ENCODE results near the gene GPATCH3.
"Not testable (repeated sequence)": the region's sequence is repeated elsewhere in the genome, so short reads cannot be mapped to it uniquely, and the experiment has no call there.

GPATCH3 gene, protein sequence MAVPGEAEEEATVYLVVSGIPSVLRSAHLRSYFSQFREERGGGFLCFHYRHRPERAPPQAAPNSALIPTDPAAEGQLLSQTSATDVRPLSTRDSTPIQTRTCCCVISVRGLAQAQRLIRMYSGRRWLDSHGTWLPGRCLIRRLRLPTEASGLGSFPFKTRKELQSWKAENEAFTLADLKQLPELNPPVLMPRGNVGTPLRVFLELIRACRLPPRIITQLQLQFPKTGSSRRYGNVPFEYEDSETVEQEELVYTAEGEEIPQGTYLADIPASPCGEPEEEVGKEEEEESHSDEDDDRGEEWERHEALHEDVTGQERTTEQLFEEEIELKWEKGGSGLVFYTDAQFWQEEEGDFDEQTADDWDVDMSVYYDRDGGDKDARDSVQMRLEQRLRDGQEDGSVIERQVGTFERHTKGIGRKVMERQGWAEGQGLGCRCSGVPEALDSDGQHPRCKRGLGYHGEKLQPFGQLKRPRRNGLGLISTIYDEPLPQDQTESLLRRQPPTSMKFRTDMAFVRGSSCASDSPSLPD

DNA sequence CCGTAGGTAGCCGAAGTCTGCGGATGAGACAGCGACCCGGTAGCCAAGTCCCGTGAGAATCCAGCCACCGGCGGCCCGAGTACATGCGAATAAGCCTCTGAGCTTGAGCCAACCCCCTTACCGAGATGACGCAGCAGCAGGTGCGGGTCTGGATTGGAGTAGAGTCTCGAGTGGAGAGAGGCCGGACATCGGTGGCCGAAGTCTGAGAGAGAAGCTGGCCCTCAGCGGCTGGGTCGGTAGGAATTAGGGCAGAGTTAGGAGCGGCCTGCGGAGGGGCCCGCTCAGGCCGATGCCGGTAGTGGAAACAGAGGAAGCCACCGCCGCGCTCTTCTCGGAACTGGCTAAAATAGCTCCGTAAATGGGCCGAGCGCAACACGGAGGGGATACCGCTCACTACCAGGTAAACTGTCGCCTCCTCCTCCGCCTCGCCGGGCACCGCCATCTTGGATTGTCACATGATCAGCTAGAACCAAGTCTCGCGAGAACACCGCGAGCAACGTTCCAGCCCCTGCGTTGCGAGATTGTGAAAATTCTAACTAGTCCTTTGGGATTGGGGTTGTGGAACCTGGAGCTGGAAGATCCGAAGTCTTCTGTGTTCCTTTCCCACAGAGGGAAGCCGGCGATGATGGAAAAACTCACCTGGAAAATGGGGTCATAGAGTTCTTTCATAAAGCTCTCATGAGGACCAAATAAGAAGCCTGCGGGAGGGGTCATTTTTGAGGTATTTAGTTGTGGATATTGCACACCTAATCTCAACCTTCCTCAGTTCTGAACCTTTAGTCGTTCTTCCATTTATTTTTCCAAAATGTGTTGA lies at the start of gene GPATCH3:
Gene GPATCH3, minus strand, starts transcription at position 467 of the 814 bp plus-strand sequence. Its CDS starts 25 bp downstream, at position 442.
- in situ Hi-C loops (cut with MboI; ENCODE audit: low sequenced_read_pairs) = no loop called here

DNA sequence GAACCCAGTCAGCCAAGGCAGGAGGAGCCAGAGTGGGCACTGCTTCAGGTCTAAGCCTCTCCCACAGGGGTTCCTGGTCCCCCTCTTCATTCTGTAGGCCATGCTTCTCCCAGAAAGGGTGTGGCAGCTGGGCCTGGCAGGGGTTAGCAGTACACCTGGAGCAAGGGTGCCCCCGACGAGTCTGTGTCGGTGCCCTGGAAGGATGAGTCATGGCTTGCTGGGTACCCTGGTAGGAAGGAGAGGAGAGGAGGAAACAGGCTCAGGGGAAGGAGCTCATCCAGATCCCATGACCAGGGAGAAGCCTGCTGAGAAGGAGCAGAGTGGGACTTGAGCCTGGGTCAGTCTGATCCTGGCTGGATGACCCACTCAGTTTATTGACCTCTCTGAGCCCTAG lies 49.7 kb upstream of the GPATCH3 start:
- in situ Hi-C loops (cut with MboI; ENCODE audit: low sequenced_read_pairs) = no loop called here

DNA sequence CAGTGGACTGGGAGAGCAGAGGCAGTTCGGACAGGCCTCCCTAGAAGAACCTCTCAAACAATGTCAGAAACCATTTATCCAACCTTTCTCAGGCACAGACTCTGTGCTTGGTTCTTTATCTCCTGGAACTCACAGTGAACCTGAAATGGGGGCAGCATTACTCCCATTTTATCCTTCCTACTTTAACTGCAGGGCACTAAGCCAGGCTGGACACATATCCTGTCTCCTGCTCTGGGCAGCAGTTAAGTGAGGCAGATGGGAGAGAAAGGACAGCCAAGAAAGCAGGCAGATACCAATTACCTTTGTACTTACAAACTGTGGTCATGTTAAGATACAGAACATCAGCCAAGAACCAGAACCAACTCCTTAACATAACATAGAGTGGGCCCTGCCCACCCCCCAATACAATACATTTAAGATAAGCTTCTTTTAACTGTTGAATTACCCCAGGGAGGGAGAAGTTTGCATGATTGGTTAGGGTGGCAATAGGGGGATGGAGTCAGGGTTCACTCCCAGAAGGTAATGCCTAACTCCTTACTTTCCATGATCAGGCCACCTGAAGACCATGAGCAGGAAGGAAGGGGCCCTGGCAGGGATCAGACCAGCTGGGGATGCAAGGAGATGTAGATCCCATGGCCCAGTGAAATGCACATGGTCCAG lies 49.1 kb upstream of the GPATCH3 start:
- in situ Hi-C loops (cut with MboI; ENCODE audit: low sequenced_read_pairs) = no loop called here

DNA sequence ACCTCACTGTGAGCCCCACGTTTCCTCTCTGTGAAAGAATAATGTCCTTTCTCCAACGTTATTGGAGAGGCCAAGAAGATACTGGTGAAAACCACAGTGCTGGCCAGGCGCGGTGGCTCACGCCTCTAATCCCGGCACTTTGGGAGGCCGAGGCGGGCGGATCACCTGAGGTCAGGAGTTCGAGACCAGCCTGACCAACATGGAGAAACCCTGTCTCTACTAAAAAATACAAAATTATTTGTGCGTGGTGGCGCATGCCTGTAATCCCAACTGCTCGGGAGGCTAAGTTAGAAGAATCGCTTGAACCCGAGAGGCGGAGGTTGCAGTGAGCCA lies 48.4 kb upstream of the GPATCH3 start:
- in situ Hi-C loops (cut with MboI; ENCODE audit: low sequenced_read_pairs) = not testable (repeated sequence)

DNA sequence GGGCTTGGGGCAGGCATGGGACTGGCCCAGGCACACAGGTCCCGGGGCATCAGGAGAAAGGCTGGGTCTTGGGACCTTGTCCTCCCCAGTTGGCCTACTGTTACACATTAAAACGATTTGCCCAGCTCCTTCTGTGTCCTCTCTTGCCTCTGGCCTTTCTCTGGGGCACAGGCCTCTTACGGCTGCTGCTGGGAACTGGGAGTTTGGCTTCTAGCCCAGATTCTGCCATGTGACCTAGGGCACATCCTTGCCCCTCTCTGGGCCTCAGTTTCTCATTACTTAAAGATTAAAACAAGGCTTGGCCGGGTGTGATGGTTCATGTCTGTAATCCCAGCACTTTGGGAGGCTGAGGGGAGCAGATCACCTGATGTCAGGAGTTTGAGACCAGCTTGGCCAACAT lies 46.0 kb upstream of the GPATCH3 start:
- in situ Hi-C loops (cut with MboI; ENCODE audit: low sequenced_read_pairs) = no loop called here

DNA sequence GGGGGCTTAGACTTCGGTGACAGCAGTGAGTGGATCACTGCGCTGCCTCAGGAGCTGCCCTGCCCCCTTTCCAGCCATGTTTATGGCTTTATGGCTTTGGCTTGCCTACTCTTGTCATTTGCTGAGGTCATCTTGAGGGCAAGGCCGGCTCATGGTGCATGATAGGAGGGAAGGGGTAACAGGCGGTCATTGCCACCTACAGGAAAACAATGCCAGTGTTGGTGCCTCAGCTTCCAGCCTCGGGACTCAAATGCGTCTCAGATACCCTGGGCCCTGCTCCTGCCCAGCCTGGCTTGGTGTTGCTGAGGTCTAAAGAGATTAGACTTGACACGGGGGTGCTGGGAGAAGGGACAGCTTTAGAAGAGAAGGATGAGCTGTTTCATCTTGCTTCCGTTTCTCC lies 45.5 kb upstream of the GPATCH3 start:
- in situ Hi-C loops (cut with MboI; ENCODE audit: low sequenced_read_pairs) = no loop called here

DNA sequence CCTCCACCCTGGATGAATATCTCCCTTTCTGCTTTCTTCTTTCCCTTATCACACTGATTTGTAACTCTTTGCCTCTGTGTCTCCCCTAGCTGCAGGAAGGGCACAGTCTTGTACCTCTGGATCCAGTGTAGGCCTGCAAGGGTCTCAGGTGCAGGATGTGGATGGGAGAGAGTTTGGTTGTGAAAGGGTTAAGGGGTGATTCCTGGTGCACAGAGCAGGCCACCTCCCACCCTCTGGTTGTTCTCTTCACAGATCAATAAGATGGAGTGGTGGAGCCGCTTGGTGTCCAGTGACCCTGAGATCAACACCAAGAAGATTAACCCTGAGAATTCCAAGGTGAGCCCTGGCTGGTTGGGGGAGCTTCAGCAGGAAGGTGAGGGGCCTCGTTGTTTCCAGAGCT lies 44.9 kb upstream of the GPATCH3 start:
- in situ Hi-C loops (cut with MboI; ENCODE audit: low sequenced_read_pairs) = no loop called here

DNA sequence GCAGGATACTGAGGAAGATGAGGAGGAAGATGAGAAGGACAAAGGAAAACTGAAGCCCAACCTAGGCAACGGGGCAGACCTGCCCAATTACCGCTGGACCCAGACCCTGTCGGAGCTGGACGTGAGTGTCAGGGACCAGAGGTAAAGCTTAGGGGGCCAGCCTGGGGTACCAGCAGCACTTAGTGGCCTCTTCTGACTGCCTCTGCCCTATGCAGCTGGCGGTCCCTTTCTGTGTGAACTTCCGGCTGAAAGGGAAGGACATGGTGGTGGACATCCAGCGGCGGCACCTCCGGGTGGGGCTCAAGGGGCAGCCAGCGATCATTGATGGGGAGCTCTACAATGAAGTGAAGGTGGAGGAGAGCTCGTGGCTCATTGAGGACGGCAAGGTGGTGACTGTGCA lies 42.4 kb upstream of the GPATCH3 start:
- in situ Hi-C loops (cut with MboI; ENCODE audit: low sequenced_read_pairs) = no loop called here

DNA sequence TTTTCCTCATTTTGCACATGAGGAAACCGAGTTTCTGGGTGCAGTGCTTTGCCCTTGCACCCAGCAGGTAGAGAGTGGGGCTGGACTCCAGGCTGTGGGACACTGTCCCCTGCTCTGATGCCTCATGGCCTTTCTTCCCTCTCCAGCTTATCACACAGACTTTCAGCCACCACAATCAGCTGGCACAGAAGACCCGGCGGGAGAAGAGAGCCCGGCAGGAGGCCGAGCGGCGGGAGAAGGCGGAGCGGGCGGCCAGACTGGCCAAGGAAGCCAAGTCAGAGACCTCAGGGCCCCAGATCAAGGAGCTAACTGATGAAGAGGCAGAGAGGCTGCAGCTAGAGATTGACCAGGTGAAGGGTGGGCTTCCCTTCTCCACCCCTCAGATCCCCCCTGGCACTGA lies 41.0 kb upstream of the GPATCH3 start:
- in situ Hi-C loops (cut with MboI; ENCODE audit: low sequenced_read_pairs) = no loop called here

DNA sequence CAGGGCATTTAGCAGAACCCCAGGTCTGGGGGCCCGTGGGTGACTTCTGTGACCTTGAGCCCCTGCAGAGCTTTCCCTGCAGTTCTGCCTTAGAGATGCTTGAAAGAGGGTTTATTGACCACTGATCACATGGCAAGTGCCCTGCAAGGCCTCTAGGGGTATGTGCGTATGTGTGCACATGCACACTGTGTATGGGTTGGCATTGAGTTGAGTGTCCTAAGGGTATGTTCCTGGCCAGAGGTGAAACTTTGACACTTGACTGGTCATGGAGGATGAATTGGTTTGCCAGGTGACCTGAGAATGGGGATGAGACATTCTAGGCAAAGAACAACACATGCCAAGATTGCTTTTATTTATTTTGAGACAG lies 38.4 kb upstream of the GPATCH3 start:
- in situ Hi-C loops (cut with MboI; ENCODE audit: low sequenced_read_pairs) = no loop called here

DNA sequence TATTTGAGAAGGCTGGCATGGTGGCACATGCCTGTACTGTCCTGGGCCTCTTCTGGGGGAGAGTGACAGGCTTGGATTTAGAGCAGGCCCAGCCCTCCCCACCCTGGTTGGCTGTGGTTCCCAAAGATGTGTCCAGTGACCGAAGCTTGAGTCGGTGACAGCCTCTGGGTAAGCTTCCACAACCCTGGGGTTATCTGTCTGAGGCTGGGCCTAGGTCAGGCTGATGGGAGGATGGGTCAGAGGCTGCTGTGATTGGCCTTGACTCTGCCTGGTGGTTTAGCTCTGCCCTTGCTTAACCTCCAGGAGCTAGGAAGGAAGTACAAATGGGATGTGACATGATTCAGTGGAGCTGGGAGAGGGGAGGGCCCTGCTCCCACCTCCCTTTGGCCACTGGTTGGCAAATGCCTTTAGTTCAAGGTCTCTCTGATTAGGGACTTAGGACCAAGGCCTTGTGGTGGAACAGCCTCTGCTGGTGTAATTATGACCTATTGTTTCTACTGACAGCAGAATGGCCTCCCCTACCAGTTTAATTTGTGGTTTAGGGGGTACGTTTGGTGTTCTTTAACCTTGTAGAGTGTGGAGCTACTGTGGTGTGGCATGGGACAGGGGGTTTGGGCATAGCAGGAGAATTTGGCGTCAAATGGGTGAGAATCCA lies 37.9 kb upstream of the GPATCH3 start:
- in situ Hi-C loops (cut with MboI; ENCODE audit: low sequenced_read_pairs) = no loop called here

DNA sequence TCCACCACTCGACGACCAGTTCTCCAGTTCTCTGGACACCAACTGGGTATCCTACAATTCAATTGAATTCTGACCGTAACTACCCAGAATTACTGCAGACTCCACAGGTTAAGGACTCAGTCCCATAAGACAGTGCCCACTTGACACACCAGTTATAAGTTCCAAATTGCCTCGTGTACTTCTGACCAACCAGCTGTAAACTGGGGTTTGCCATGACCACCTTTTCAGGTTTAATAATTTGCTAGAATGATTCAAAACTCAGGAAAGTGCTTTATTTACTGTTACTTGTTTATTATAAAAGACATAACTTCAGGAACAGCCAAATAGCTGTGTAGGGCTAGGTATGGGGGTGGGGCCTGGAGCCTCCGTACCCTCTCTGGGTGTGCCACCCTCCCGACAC lies 36.6 kb upstream of the GPATCH3 start:
- in situ Hi-C loops (cut with MboI; ENCODE audit: low sequenced_read_pairs) = no loop called here

DNA sequence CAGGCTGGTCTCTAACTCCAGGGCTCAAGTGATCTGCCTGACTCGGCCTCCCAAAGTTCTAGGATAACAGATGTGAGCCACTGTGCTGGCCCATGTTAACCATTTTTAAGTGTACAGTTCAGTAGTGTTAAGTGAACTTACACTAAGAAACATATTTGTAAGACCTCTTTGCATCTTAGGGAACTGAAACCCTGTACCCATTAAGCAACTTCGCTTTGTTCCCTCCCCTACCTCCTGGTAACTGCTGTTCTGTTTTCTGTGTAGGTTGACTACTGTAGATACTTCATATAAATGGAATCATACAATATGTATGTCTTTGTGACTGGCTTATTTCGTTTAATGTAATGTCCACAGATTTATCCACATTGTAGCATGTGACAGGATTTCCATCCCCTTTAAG lies 32.3 kb upstream of the GPATCH3 start:
- in situ Hi-C loops (cut with MboI; ENCODE audit: low sequenced_read_pairs) = no loop called here

DNA sequence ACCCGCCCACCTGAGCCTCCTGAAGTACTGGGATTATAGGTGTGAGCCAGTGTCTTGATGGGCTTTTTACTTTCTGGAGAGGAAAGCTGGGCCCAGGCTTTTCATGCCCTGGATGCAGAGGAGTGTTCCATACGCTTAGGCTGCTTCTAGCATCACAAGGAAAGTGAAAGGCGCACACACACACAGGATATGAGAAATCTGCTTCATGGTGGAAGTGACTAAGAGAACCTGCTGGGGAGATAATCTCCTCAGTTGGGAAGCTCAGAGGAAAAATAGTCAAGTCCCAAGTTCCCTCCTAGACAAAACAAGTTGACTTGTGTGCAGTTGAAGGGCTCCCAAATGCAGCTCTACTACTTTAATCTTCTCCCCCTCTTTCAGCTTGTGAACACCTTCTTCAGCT lies 23.4 kb upstream of the GPATCH3 start:
- in situ Hi-C loops (cut with MboI; ENCODE audit: low sequenced_read_pairs) = no loop called here

DNA sequence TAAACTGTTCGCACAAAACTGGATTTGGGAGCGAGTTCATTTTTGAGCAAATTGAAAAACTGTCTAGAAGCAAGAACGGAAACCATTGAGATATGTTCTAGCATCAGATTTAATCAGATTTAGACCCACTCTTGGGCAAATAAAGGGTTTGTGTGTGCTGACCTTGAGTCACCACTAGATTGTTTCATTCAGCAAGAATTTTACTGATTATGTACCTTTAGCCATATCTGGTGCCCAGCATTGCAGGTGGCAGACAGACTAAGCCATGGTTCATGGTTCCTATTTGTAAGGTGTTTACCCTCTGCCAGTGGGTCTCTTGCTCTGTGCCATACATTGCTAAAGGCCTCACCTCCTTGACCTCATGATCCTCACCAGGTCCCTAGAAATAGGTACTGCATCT lies 22.6 kb upstream of the GPATCH3 start:
- in situ Hi-C loops (cut with MboI; ENCODE audit: low sequenced_read_pairs) = no loop called here

DNA sequence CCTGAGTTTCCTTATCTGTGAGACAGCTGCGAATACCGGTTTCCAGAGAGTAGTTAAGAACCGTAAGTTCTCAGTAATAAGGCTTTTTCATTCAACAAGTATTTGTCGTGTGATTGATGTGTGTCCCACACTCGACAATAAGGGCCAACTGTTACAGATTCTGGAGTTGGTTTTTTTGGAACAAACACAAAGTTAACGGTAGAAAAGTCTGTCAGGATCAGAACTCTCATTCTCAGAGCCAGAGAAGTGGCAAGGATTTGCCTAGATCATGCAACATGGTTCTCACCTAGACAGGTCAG lies 22.1 kb upstream of the GPATCH3 start:
- in situ Hi-C loops (cut with MboI; ENCODE audit: low sequenced_read_pairs) = no loop called here

DNA sequence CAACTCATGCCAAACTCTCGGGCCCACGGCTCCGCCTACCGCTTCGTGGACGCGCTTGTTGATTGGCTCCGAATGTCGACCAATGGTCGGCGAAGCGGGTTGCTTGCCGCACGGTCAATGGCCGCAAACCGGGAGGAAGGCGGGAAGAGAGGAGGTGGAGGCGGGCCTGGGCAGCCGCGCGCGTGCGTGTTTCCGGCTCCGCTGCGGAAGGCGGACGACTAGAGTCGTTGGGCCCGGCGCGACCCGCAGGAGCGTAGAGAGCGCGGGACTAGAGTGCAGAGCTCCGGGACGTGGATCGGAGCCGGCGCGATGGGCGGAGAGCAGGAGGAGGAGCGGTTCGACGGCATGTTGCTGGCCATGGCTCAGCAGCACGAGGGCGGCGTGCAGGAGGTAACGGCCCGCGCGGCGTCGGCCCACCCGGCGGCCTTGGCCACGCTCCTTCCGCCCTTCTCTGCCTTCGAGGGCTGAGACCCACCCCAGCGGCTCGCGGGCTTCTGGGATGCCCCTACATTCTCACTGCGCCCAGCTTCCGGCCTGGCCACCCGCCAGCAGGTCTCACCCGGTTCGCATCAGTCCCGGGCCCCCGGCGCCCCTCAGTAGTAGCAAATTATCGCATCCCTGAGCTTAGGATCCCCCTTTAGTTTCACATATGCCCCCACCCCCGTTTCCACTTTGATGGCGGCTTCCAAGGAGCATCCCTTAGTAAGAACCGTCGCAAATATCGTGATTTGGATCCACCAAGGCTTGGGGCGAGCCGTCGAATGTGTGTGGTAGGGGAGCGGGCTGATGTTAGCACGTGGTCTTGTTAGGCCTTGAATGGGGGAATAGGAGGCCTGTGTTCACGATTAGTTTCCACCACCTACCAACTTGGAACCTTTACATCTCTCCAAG lies 21.5 kb upstream of the GPATCH3 start, which contains the start of gene NUDC:
Gene NUDC, plus strand, starts transcription at position 204 of the 891 bp plus-strand sequence. Its CDS starts 106 bp downstream, at position 310.
- in situ Hi-C loops (cut with MboI; ENCODE audit: low sequenced_read_pairs) = no loop called here

DNA sequence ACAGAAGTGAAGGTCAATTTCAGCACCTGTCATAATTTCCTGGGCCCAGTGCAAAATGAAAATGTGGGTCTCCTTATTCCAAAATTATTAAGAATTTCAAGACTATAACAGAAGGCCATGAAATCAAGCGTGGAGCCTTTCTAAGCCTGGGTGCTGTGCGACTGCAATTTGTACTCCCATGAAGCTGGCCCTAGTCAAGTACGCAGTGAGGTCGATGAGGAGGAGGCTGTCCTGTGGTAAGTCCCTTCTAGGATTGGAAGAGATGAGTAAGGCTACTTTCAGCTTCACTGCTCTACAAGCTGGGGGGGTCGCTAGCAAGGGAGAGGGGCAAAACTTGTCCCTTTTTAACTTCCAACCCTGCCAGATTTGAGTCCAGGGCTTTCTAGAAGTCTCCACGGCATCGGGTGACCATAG lies 20.9 kb upstream of the GPATCH3 start:
- in situ Hi-C loops (cut with MboI; ENCODE audit: low sequenced_read_pairs) = no loop called here

DNA sequence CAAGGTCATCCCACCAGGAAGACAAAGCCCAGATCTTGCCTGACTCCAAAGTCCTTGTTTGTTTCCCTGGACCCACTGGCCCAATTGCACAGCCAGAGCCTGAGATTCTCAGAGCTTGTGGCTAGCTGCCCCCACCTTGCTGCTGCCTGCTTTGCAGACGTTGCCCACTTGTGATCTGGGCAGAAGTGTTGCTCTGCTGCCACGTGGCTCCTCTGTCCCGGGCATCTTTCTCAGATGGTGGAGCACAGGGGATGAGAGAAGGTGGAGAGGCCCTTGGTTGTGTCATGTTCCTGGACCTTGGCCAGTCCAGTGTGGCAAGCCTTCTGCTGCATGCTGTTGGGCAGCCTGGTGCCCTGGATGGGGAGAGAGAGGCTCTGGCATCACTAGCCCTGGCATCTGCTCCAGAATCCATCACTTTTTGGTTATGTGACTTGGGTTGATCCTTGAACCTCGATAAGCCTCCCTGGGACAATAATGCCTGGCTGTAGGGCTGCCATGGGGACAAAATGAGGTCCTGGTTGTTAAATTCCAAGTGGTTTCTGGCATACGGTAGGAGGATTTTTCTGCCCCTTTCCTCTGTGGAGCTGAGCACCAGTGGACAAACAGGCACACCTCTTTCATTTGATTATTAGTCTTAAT lies 15.1 kb upstream of the GPATCH3 start:
- in situ Hi-C loops (cut with MboI; ENCODE audit: low sequenced_read_pairs) = no loop called here

All from hTERT RPE-1 (cell line).